ENCODE measurements around the gene HOXC13. TPM values are rescaled to one million over a fixed set of nuclear protein-coding genes. Genes with fewer than 3 reads are reported as not detected.

The HOXC13 gene
- total and polyA plus RNA-seq, 9 of the 15 experiments (the other 6 are each of a cell fraction or from before 2014, with no cell fraction given) = 0.03 to 0.29 (median 0.17) TPM; not detected in 2

GRCh38 chr12:53963434-53964314 is 25.0 kb downstream of the HOXC13 start:
- Histone ChIP-seq H3K27me3 (ENCODE audit: control insufficient read depth in 2 of 2, insufficient read depth in 2 of 2, low read length in 2 of 2) (peaks cover 65 to 80% of the 10 kb centered on the region in 2 experiments), H3K4me2 (ENCODE audit: insufficient read depth, low read length) (no peak overlapping the region), H3K36me3 (ENCODE audit: control insufficient read depth, insufficient read depth, low read length) (no peaks in the 10 kb centered on the region), H3K9me1 (ENCODE audit: control insufficient read depth, insufficient read depth, low read length) (no peaks in the 10 kb centered on the region), H3K79me2 (ENCODE audit: control insufficient read depth, insufficient read depth, low read length) (no peaks in the 10 kb centered on the region), H4K20me1 (replicated peaks; ENCODE audit: control insufficient read depth, insufficient read depth, low read length) (peaks cover 12% of the 10 kb centered on the region; the same call in 1 of the 2 replicates), H2AFZ (ENCODE audit: low read depth, low read length) (no peak overlapping the region), H3K27ac (ENCODE audit: extremely low read depth, low read depth, low read length) (no peak overlapping the region), H3K4me3 (no peak overlapping the region), H3K9ac (ENCODE audit: insufficient read depth in 1 of 2, low read depth in 2 of 2, low read length in 2 of 2) (peak overlapping the region in 1 of 2 experiments; percentile 76; a peak in 1 of 4 replicates), H3K9me3 (replicated peaks; ENCODE audit: control insufficient read depth, insufficient read depth, low read depth, low read length) (no peaks in the 10 kb centered on the region), H3K4me1 (replicated peaks in 1 of 2; ENCODE audit: control insufficient read depth in 2 of 2, insufficient read depth in 2 of 2, low read length in 2 of 2) (peaks cover 0 to 23% of the 10 kb centered on the region in 2 experiments; a peak in 4 of 5 replicates)
- no peak for FAIRE-seq
- BruUV-seq (replicated peaks) = no TSS peak
- peak; percentile 31; the same call in 2 of the 3 replicates for ATAC-seq
- DNase-seq (ENCODE audit: extremely low read depth in 1 of 4, low spot score in 3 of 4) = peak in 2 of 4 experiments; percentile 64 to 65
- TF ChIP-seq FOXM1 (IDR thresholded peaks at IDR 0.05; ENCODE audit: low read depth) = no peak
- TF ChIP-seq FOXM1 (CRISPR knock-in tag; IDR thresholded peaks at IDR 0.05; ENCODE audit: low read depth) = no peak
- no peak for TF ChIP-seq GATAD2B (IDR thresholded peaks at IDR 0.05; ENCODE audit: borderline replicate concordance)
- TF ChIP-seq RNF2 (IDR thresholded peaks at IDR 0.05) = peak; percentile 21; the same call in 1 of the 2 replicates
- TF ChIP-seq MAZ (CRISPR knock-in tag; conservative IDR thresholded peaks at IDR 0.05 in 1 of 2, IDR thresholded peaks at IDR 0.05 in 1 of 2) = 0 out of 4 replicates have a peak, but pooled peaks of 1 of the 2 experiments have one; percentile 13
- ChIA-PET POLR2A (interaction anchor here (0.6 to 1.6 kb wide), 3 partner anchors 10 to 165 kb away, joined by 3 read pairs; no protein-coding TSS in a partner anchor), CTCF (ENCODE audit: low intra/inter-chr PET ratio) (no interaction called here)
- 3% methylated on average over 38 of the region's 38 CpGs for WGBS (ENCODE audit: insufficient coverage, low coverage, missing lambda C conversion rate)
- intact Hi-C loops (cut with micrococcal nuclease) = no loop called here
- in situ Hi-C loops (cut with MboI) = no loop called here

Measured in K562 (cell line).